Ovary (tissue), 3 donors: ENCODE measurements around the gene PDP2.

ENCODE experiments used
- EP300 ChIP-seq: sonication (generic); formaldehyde crosslinking; IDR thresholded peaks from one replicate; pipeline ENCODE4 v1.6.1; 2017; ENCODE audit warnings: antibody characterized with exemption
- POLR2A ChIP-seq: fragments of 450-650 bp; IDR thresholded peaks from one replicate; pipeline ENCODE4 v1.6.1; 2017; ENCODE audit warnings: antibody characterized with exemption, mild to moderate bottlenecking, moderate library complexity
- TF ChIP-seq, protein P1 (sequence below), 3 donors: fragments of 450-650 bp in 2 of 3; fragments of 200-600 bp in 1 of 3; IDR thresholded peaks; one replicate each; pipeline versions ENCODE4 v1.5.1 to v1.8.0; 2016 to 2022; ENCODE audit warnings: antibody characterized with exemption in 3 of 3, mild to moderate bottlenecking in 1 of 3
- donor health status: DM: no; HTN: no; CAD: no.

DNA sequence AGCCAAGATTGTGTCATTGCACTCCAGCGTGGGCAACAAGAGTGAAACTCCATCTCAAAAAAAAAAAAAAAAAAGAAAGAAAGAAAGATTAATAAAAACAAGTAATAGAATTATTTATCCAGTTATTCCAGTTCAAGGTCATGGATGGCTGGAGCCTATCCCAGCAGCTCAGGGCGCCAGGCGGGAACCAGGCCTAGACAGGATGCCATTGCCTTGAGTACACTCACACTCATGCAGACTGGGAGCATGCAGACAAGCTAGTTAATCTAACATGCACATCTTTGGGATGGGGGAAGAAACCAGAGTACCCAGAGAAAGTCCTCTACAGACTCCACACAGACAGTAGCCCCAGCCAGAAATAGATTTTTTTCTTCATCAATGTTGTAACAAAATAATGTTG is 17.9 kb downstream of the PDP2 start:
- TF ChIP-seq, protein P1, sequence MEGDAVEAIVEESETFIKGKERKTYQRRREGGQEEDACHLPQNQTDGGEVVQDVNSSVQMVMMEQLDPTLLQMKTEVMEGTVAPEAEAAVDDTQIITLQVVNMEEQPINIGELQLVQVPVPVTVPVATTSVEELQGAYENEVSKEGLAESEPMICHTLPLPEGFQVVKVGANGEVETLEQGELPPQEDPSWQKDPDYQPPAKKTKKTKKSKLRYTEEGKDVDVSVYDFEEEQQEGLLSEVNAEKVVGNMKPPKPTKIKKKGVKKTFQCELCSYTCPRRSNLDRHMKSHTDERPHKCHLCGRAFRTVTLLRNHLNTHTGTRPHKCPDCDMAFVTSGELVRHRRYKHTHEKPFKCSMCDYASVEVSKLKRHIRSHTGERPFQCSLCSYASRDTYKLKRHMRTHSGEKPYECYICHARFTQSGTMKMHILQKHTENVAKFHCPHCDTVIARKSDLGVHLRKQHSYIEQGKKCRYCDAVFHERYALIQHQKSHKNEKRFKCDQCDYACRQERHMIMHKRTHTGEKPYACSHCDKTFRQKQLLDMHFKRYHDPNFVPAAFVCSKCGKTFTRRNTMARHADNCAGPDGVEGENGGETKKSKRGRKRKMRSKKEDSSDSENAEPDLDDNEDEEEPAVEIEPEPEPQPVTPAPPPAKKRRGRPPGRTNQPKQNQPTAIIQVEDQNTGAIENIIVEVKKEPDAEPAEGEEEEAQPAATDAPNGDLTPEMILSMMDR (IDR thresholded peaks at IDR 0.05), result no peak
- TF ChIP-seq POLR2A (no peak), EP300 (no peak)
